Hepatocyte (in vitro differentiated cells): ENCODE data around the gene TFB2M. TPM values are rescaled to one million over a fixed set of nuclear protein-coding genes. Genes with fewer than 3 reads are reported as not detected.

Source experiments
- DNase-seq: peaks from one replicate; pipeline ENCODE4 v3.0.0-alpha.2; 2016; ENCODE audit warnings: low spot score
- H2AFZ ChIP-seq: fragments of 200-600 bp; sonication (generic); 2 replicates; pipeline ENCODE4 v1.6.0; 2016; ENCODE audit warnings: antibody characterized with exemption, mild to moderate bottlenecking
- H3K27ac ChIP-seq: fragments of 200-600 bp; sonication (generic); 2 replicates; pipeline ENCODE4 v1.5.1; 2016; ENCODE audit warnings: mild to moderate bottlenecking
- H3K27me3 ChIP-seq: fragments of 200-600 bp; sonication (generic); 2 replicates; pipeline ENCODE4 v1.6.1; 2016
- H3K36me3 ChIP-seq: fragments of 200-600 bp; sonication (generic); replicated peaks from 2 replicates; pipeline ENCODE4 v1.5.1; 2016; ENCODE audit warnings: low read depth; ENCODE audit not compliant: insufficient read depth
- H3K4me1 ChIP-seq: fragments of 200-600 bp; sonication (generic); 2 replicates; pipeline ENCODE4 v1.5.1; 2016; ENCODE audit warnings: mild to moderate bottlenecking, moderate library complexity; ENCODE audit not compliant: insufficient read depth
- H3K4me2 ChIP-seq: fragments of 200-600 bp; sonication (generic); 2 replicates; pipeline ENCODE4 v1.6.0; 2016
- H3K4me3 ChIP-seq: fragments of 200-600 bp; sonication (generic); 2 replicates; pipeline ENCODE4 v1.5.1; 2016; ENCODE audit warnings: mild to moderate bottlenecking
- H3K79me2 ChIP-seq: fragments of 200-600 bp; sonication (generic); 2 replicates; pipeline ENCODE4 v1.6.0; 2017; ENCODE audit warnings: mild to moderate bottlenecking
- H3K9me2 ChIP-seq: fragments of 200-600 bp; sonication (generic); replicated peaks from 2 replicates; pipeline ENCODE4 v1.6.0; 2017; ENCODE audit warnings: mild to moderate bottlenecking; ENCODE audit not compliant: insufficient read depth
- H3K9me3 ChIP-seq: fragments of 200-600 bp; sonication (generic); 2 replicates; pipeline ENCODE4 v1.5.1; 2016; ENCODE audit warnings: low read depth, mild to moderate bottlenecking
- H4K20me1 ChIP-seq: fragments of 200-600 bp; sonication (generic); 2 replicates; pipeline ENCODE4 v1.6.0; 2016; ENCODE audit warnings: mild to moderate bottlenecking; ENCODE audit not compliant: insufficient read depth, poor library complexity, severe bottlenecking
- EZH2 ChIP-seq: fragments of 200-600 bp; sonication (generic); IDR thresholded peaks from 2 replicates; pipeline ENCODE4 v1.6.1; 2016; ENCODE audit warnings: antibody characterized with exemption, mild to moderate bottlenecking, borderline replicate concordance
- EZH2phosphoT487 ChIP-seq: fragments of 200-600 bp; sonication (generic); IDR thresholded peaks from one replicate; pipeline ENCODE4 v1.6.1; 2018; ENCODE audit warnings: antibody characterized with exemption, mild to moderate bottlenecking, low read depth, moderate library complexity; ENCODE audit not compliant: unreplicated experiment, severe bottlenecking
- WGBS: methylation state at CpG from one replicate; pipeline ENCODE4 v1.1.6; 2016; ENCODE audit warnings: low lambda C conversion rate; ENCODE audit errors: missing lambda C conversion rate; 5-methylcytosine and 5-hydroxymethylcytosine counted together
- polyA plus RNA-seq: library from polyadenylated mRNA; unstranded; fragments of >200 nt; fragmentation: Nextera tagmentation; extraction: Ambion mirVana; gene quantifications from 2 replicates; pipeline ENCODE4 v1.2.1, GENCODE V29; 2016
- total RNA-seq: library from RNA; depleted of rRNA; stranded (reverse); fragments of >200 nt; gene quantifications from 2 replicates; pipeline ENCODE4 v1.2.3, GENCODE V29; 2014
- TF ChIP-seq, protein P1 (sequence below): fragments of 200-600 bp; sonication (generic); IDR thresholded peaks from 2 replicates; pipeline ENCODE4 v1.5.1; 2016; ENCODE audit warnings: antibody characterized with exemption, mild to moderate bottlenecking; ENCODE audit not compliant: poor library complexity

Gene TFB2M
- total and polyA plus RNA-seq, 2 experiments from 2014 or later: 14.2 to 16.3 TPM

DNA sequence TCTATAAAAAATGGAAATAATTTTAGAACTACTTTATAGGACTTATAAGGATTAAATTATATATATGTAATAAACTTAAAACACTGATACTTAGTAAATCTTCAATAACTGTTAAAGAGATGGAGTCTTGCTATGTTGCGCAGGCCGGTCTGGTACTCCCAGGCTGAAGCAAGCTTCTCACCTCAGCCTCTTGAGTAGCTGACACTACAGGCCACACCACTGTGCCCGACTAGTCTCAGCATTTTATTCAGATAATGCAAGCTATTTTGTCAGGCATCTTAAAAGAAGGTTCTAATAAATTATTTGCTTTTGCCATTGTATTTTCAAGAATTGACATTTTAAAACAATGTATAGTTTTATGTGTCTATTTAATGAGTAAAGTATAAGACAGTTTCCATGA is 21.0 kb upstream of the TFB2M start:
- H3K27ac ChIP-seq: peak overlapping the region; percentile 4
- H2AFZ ChIP-seq: no peak overlapping the region
- H3K9me2 ChIP-seq: no peaks in the 10 kb centered on the region
- no peaks in the 10 kb centered on the region for H3K36me3 ChIP-seq
- H4K20me1 ChIP-seq: no peaks in the 10 kb centered on the region
- H3K4me1 ChIP-seq: peaks cover 19% of the 10 kb centered on the region
- no peak overlapping the region for H3K4me3 ChIP-seq
- WGBS: 80% methylated on average over 3 of the region's 3 CpGs
- peaks cover 43% of the 10 kb centered on the region for H3K79me2 ChIP-seq
- no peaks in the 10 kb centered on the region for H3K27me3 ChIP-seq
- DNase-seq: no peak
- H3K9me3 ChIP-seq: peaks cover 8% of the 10 kb centered on the region
- H3K4me2 ChIP-seq: no peak overlapping the region
- TF ChIP-seq, protein P1, sequence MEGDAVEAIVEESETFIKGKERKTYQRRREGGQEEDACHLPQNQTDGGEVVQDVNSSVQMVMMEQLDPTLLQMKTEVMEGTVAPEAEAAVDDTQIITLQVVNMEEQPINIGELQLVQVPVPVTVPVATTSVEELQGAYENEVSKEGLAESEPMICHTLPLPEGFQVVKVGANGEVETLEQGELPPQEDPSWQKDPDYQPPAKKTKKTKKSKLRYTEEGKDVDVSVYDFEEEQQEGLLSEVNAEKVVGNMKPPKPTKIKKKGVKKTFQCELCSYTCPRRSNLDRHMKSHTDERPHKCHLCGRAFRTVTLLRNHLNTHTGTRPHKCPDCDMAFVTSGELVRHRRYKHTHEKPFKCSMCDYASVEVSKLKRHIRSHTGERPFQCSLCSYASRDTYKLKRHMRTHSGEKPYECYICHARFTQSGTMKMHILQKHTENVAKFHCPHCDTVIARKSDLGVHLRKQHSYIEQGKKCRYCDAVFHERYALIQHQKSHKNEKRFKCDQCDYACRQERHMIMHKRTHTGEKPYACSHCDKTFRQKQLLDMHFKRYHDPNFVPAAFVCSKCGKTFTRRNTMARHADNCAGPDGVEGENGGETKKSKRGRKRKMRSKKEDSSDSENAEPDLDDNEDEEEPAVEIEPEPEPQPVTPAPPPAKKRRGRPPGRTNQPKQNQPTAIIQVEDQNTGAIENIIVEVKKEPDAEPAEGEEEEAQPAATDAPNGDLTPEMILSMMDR: no peak
- TF ChIP-seq EZH2 (no peak), EZH2phosphoT487 (no peak)

DNA sequence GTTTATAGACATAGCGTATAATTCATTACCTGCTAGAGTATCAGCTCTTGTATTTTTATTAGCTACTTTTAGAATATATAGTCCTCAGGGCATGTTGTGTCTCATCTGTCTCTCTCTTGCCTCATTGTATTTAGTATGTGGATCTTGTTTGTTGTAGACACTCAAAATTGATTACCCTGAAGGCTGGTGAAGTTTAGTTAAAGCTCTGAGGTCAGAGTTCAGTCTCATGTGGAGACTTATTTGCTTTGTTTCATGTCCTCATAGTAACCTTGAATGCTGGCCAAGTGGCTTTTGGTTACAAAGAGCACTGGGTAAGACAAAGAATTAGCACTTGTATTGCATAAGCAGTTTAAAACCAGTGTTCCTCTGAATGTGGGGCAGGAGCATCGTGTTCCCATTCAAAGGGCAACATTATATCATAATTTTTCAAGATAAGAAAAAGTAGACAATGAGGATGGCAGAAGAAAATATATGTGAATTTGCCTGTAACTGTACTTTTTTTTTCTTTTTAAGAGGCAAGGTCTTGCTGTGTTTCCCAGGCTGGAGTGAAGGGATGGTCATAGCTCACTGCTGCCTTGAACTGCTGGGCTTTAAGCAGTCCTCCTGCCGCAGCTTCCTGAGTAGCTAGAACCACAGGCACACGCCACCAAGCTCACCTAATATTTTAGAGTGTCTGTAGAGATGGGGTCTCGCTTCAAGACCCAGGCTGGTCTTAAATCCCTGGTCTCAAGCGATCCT is 17.6 kb upstream of the TFB2M start:
- Histone ChIP-seq H3K9me3 (no peaks in the 10 kb centered on the region), H3K9me2 (no peaks in the 10 kb centered on the region), H3K4me2 (peak overlapping the region; percentile 57), H3K4me1 (peaks cover 37% of the 10 kb centered on the region), H3K27ac (peak overlapping the region; percentile 66), H3K27me3 (no peaks in the 10 kb centered on the region), H2AFZ (no peak overlapping the region), H3K36me3 (no peaks in the 10 kb centered on the region), H3K4me3 (no peak overlapping the region), H3K79me2 (peaks cover 50% of the 10 kb centered on the region), H4K20me1 (no peaks in the 10 kb centered on the region)
- TF ChIP-seq, protein P1: no peak
- TF ChIP-seq EZH2phosphoT487 (no peak), EZH2 (no peak)
- peak; percentile 34 for DNase-seq
- 74% methylated on average over 6 of the region's 6 CpGs for WGBS

DNA sequence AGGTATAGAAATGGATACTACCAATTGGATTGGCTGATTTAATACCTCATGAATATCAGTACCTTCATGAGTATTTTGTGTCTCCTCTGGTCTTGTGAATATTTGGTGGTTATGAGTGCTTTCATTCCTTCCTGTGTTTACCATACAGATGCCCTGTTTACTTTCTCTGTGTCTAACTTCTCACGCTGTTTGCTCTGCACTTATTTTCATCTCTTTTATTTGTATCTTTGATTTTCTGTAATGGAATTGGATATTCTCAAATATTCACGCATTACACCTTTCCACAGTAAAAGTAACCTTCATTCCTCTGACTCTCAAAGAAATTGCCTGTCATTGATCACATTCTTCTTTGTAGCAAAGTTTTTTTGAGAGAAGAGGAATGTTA is 17.0 kb upstream of the TFB2M start:
- TF ChIP-seq EZH2 (no peak), EZH2phosphoT487 (no peak)
- TF ChIP-seq, protein P1: no peak
- Histone ChIP-seq H3K4me2 (peak overlapping the region; percentile 57), H3K36me3 (no peaks in the 10 kb centered on the region), H4K20me1 (no peaks in the 10 kb centered on the region), H3K79me2 (peaks cover 49% of the 10 kb centered on the region), H3K4me1 (peaks cover 39% of the 10 kb centered on the region), H3K9me3 (no peaks in the 10 kb centered on the region), H3K27me3 (no peaks in the 10 kb centered on the region), H3K4me3 (no peak overlapping the region), H3K9me2 (no peaks in the 10 kb centered on the region), H3K27ac (peak overlapping the region; percentile 66), H2AFZ (no peak overlapping the region)
- DNase-seq: no peak
- 54% methylated on average over 2 of the region's 2 CpGs for WGBS
